Endothelial cell of umbilical vein (primary cell): ENCODE results near the gene ZC3H15.

Experiments used
- FOS ChIP-seq: IDR thresholded peaks from 2 replicates; pipeline ENCODE4 v1.6.1; 2011; ENCODE audit warnings: mild to moderate bottlenecking, low read length, moderate library complexity, borderline replicate concordance; ENCODE audit not compliant: insufficient read depth
- POLR2AphosphoS5 ChIP-seq: IDR thresholded peaks from 2 replicates; pipeline ENCODE4 v1.6.1; 2012; ENCODE audit warnings: low read depth, mild to moderate bottlenecking, control low read depth, low read length, moderate library complexity; ENCODE audit not compliant: insufficient read depth
- TF ChIP-seq, protein P1 (sequence below), 2 donors: IDR thresholded peaks; 1 replicate in 1 of 2; 2 replicates in 1 of 2; pipeline ENCODE4 v1.5.1; 2011; ENCODE audit warnings: low read length in 2 of 2, mild to moderate bottlenecking in 2 of 2, moderate library complexity in 2 of 2, control low read depth in 1 of 2, inconsistent platforms in 1 of 2, low read depth in 1 of 2; ENCODE audit not compliant: insufficient read depth in 1 of 2; ENCODE audit errors: extremely low read depth in 1 of 2

- TF ChIP-seq, protein P1, sequence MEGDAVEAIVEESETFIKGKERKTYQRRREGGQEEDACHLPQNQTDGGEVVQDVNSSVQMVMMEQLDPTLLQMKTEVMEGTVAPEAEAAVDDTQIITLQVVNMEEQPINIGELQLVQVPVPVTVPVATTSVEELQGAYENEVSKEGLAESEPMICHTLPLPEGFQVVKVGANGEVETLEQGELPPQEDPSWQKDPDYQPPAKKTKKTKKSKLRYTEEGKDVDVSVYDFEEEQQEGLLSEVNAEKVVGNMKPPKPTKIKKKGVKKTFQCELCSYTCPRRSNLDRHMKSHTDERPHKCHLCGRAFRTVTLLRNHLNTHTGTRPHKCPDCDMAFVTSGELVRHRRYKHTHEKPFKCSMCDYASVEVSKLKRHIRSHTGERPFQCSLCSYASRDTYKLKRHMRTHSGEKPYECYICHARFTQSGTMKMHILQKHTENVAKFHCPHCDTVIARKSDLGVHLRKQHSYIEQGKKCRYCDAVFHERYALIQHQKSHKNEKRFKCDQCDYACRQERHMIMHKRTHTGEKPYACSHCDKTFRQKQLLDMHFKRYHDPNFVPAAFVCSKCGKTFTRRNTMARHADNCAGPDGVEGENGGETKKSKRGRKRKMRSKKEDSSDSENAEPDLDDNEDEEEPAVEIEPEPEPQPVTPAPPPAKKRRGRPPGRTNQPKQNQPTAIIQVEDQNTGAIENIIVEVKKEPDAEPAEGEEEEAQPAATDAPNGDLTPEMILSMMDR (IDR thresholded peaks at IDR 0.05; ENCODE audit: extremely low read depth in 1 of 2, insufficient read depth in 1 of 2, low read depth in 1 of 2, low read length in 2 of 2) = no peak
- no peak for TF ChIP-seq FOS
- TF ChIP-seq POLR2AphosphoS5 = no peak
Measured at GRCh38 chr2:186480991-186481390, 5.1 kb upstream of the ZC3H15 start.
